OCI-LY1 (cell line): ENCODE results near the gene HERPUD2.

Experiments
- CTCF ChIP-seq: fragments of 200-600 bp; sonication (generic), shearing (Covaris generic); IDR thresholded peaks from 2 replicates; pipeline ENCODE4 v1.5.1; 2017; ENCODE audit warnings: mild to moderate bottlenecking, antibody characterized with exemption, low read length, moderate library complexity, mixed read lengths
- EZH2 ChIP-seq: fragments of 200-600 bp; sonication (generic), shearing (Covaris generic); IDR thresholded peaks from 2 replicates; pipeline ENCODE4 v1.8.0; 2017; ENCODE audit warnings: borderline replicate concordance, mixed run types, mild to moderate bottlenecking, antibody characterized with exemption, low read length, moderate library complexity, mixed read lengths

- TF ChIP-seq EZH2 (no peak), CTCF (no peak)
Observed at GRCh38 chr7:35718047-35718446, 23.1 kb upstream of the HERPUD2 start.
